Esophagus squamous epithelium (tissue), 4 donors: ENCODE data around the gene MIOS.

ENCODE experiments used
- POLR2A ChIP-seq, 4 donors: fragments of 450-650 bp; IDR thresholded peaks; one replicate each; pipeline ENCODE4 v1.6.1; 2017; ENCODE audit warnings: antibody characterized with exemption in 4 of 4, mild to moderate bottlenecking in 4 of 4, moderate library complexity in 3 of 4
- TF ChIP-seq, protein P1 (sequence below), 6 experiments: fragments of 450-650 bp in 4 of 6; fragments of 200-600 bp in 2 of 6; sonication (generic) in 2 of 6; IDR thresholded peaks; one replicate each; pipeline ENCODE4 v1.5.1; 2016 to 2019; ENCODE audit warnings: antibody characterized with exemption in 6 of 6, mild to moderate bottlenecking in 4 of 6, moderate library complexity in 4 of 6

- no peak for TF ChIP-seq POLR2A (IDR thresholded peaks at IDR 0.05)
- TF ChIP-seq, protein P1, sequence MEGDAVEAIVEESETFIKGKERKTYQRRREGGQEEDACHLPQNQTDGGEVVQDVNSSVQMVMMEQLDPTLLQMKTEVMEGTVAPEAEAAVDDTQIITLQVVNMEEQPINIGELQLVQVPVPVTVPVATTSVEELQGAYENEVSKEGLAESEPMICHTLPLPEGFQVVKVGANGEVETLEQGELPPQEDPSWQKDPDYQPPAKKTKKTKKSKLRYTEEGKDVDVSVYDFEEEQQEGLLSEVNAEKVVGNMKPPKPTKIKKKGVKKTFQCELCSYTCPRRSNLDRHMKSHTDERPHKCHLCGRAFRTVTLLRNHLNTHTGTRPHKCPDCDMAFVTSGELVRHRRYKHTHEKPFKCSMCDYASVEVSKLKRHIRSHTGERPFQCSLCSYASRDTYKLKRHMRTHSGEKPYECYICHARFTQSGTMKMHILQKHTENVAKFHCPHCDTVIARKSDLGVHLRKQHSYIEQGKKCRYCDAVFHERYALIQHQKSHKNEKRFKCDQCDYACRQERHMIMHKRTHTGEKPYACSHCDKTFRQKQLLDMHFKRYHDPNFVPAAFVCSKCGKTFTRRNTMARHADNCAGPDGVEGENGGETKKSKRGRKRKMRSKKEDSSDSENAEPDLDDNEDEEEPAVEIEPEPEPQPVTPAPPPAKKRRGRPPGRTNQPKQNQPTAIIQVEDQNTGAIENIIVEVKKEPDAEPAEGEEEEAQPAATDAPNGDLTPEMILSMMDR (IDR thresholded peaks at IDR 0.05): no peak
Measured at GRCh38 chr7:7577888-7578287, 11.2 kb downstream of the MIOS start.
